Spleen (tissue), 11 donors: ENCODE results near the gene BACE2. TPM values are rescaled to one million over a fixed set of nuclear protein-coding genes. Genes with fewer than 3 reads are reported as not detected.

ENCODE experiments used
- DNase-seq: peaks from one replicate; pipeline ENCODE4 v3.0.0-alpha.2; 2020
- H3K27ac ChIP-seq, 8 donors: fragments of 200-600 bp; sonication (generic) in 7 of 8; 1 replicate in 4 of 8; 2 replicates in 4 of 8; pipeline versions ENCODE4 v1.5.0 to v1.8.0; 2016 to 2021; ENCODE audit warnings: inconsistent platforms in 4 of 8, mild to moderate bottlenecking in 4 of 8, moderate library complexity in 1 of 8
- H3K27me3 ChIP-seq, 7 donors: fragments of 200-600 bp; sonication (generic) in 6 of 7; replicated peaks in 1 of 7; 1 replicate in 4 of 7; 2 replicates in 3 of 7; pipeline versions ENCODE4 v1.5.0 to v1.8.0; 2016 to 2021; ENCODE audit warnings: inconsistent platforms in 3 of 7, mild to moderate bottlenecking in 1 of 7
- H3K36me3 ChIP-seq, 6 donors: fragments of 200-600 bp; sonication (generic) in 5 of 6; 1 replicate in 4 of 6; 2 replicates in 2 of 6; pipeline versions ENCODE4 v1.5.0 to v1.8.0; 2016 to 2021; ENCODE audit warnings: inconsistent platforms in 2 of 6
- H3K4me1 ChIP-seq, 6 donors: fragments of 200-600 bp; sonication (generic) in 5 of 6; 1 replicate in 3 of 6; 2 replicates in 3 of 6; pipeline versions ENCODE4 v1.5.0 to v1.8.0; 2016 to 2021; ENCODE audit warnings: inconsistent platforms in 3 of 6
- H3K4me3 ChIP-seq, 8 donors: fragments of 200-600 bp; sonication (generic) in 7 of 8; 1 replicate in 4 of 8; 2 replicates in 4 of 8; pipeline versions ENCODE4 v1.5.0 to v1.8.0; 2016 to 2021; ENCODE audit warnings: inconsistent platforms in 4 of 8, mild to moderate bottlenecking in 4 of 8, moderate library complexity in 2 of 8
- H3K9me3 ChIP-seq, 8 donors: fragments of 200-600 bp; sonication (generic) in 7 of 8; 1 replicate in 4 of 8; 2 replicates in 4 of 8; pipeline versions ENCODE4 v1.5.0 to v1.8.0; 2016 to 2021; ENCODE audit warnings: inconsistent platforms in 4 of 8
- CTCF ChIP-seq, 11 experiments: fragments of 200-600 bp in 7 of 11; fragments of 450-650 bp in 4 of 11; sonication (generic) in 4 of 11; IDR thresholded peaks in 8 of 11; conservative IDR thresholded peaks in 3 of 11; 1 replicate in 7 of 11; 2 replicates in 4 of 11; pipeline versions ENCODE4 v1.4.0 to v1.8.0; 2016 to 2021; ENCODE audit warnings: antibody characterized with exemption in 11 of 11, inconsistent platforms in 4 of 11, mild to moderate bottlenecking in 1 of 11
- POLR2A ChIP-seq, 3 donors: fragments of 450-650 bp; IDR thresholded peaks; one replicate each; pipeline ENCODE4 v1.5.1; 2017; ENCODE audit warnings: antibody characterized with exemption in 3 of 3, mild to moderate bottlenecking in 1 of 3
- POLR2AphosphoS5 ChIP-seq, 3 donors: sonication (generic); formaldehyde crosslinking; IDR thresholded peaks; one replicate each; pipeline ENCODE4 v1.5.1; 2017; ENCODE audit warnings: antibody characterized with exemption in 3 of 3
- WGBS, 5 donors: extraction: QIAGEN DNeasy Blood & Tissue Kit in 3 of 5; methylation state at CpG; one replicate each; pipeline versions ENCODE4 v1.1.5 to v1.1.7; 2013 to 2018; 5-methylcytosine and 5-hydroxymethylcytosine counted together
- intact Hi-C: fragments of 100-400 bp; cut with DNase I; formaldehyde crosslinking; loops from one replicate; pipeline ENCODE4 v1.15.0; 2023; ENCODE audit warnings: low total_unique reads
- polyA plus RNA-seq, 3 donors: library from polyadenylated mRNA; stranded (reverse); fragments of 200-250 nt; gene quantifications; one replicate each; pipeline ENCODE4 v1.2.1, GENCODE V29; 2013
- total RNA-seq, 7 donors: library from RNA; depleted of rRNA in 3 of 7; stranded (reverse); fragments of >200 nt in 3 of 7; fragmentation: NEBNext Ultra II Directional in 4 of 7; extraction: Animal tissue kit (Norgen Biotek cat#: 25700) in 4 of 7; gene quantifications; one replicate each; pipeline versions ENCODE4 v1.1.0 to v1.2.1, GENCODE V29; 2016 to 2021
- donor health status: healthy with polysubstance abuse.
- donor health status: DM: no; HTN: no; CAD: no; lungs with moderate emphysema.
- donor health status: DM: no; HTN: no; CAD: no.
- donor health status: Bipolar disorder and iron deficiency.
- donor health status: healthy.
- donor health status: DM: no; HTN: no; CAD: no.
- donor health status: DM: yes; HTN: yes; CAD: no.

Gene BACE2
- total and polyA plus RNA-seq, 10 donors, result 19.4 to 54.7 (median 47.1) TPM

GRCh38 chr21:41269535-41269934 is 101.6 kb downstream of the BACE2 start:
- Histone ChIP-seq H3K4me3 (no peak overlapping the region), H3K9me3 (peaks cover 0 to 27% (median 23%) of the 10 kb centered on the region in 8 donors), H3K27me3 (no peaks in the 10 kb centered on the region), H3K27ac (no peak overlapping the region), H3K36me3 (peaks cover 0 to 65% (median under 1%) of the 10 kb centered on the region in 6 donors), H3K4me1 (no peaks in the 10 kb centered on the region)
- TF ChIP-seq CTCF (IDR thresholded peaks at IDR 0.05 in 8 of 11, conservative IDR thresholded peaks at IDR 0.05 in 3 of 11) (no peak), POLR2A (IDR thresholded peaks at IDR 0.05) (no peak), POLR2AphosphoS5 (IDR thresholded peaks at IDR 0.05) (no peak)
- no peak for DNase-seq
- intact Hi-C loops, result no loop called here
- 70 to 90% (median 87%) methylated on average over 1 of the region's 1 CpG for WGBS, 5 donors

- 84 to 93% (median 89%) methylated on average over 12 of the region's 12 CpGs for WGBS, 5 donors
- Histone ChIP-seq H3K4me3 (no peak overlapping the region), H3K27me3 (no peaks in the 10 kb centered on the region), H3K36me3 (peaks cover 0 to 48% (median 11%) of the 10 kb centered on the region in 6 donors), H3K27ac (no peak overlapping the region), H3K9me3 (peaks cover 0 to 14% (median 12%) of the 10 kb centered on the region in 8 donors), H3K4me1 (no peaks in the 10 kb centered on the region)
- no peak for TF ChIP-seq POLR2AphosphoS5 (IDR thresholded peaks at IDR 0.05)
- no peak for TF ChIP-seq CTCF (IDR thresholded peaks at IDR 0.05 in 8 of 11, conservative IDR thresholded peaks at IDR 0.05 in 3 of 11)
- no peak for TF ChIP-seq POLR2A (IDR thresholded peaks at IDR 0.05)
- intact Hi-C loops, result no loop called here
- no peak for DNase-seq
Measured at GRCh38 chr21:41277196-41277595, 109.2 kb downstream of the BACE2 start.

GRCh38 chr21:41277846-41278245 is 109.9 kb downstream of the BACE2 start:
- Histone ChIP-seq H3K27me3 (no peaks in the 10 kb centered on the region), H3K9me3 (peaks cover 0 to 7% (median 5%) of the 10 kb centered on the region in 8 donors), H3K4me3 (no peak overlapping the region), H3K27ac (no peak overlapping the region), H3K4me1 (no peaks in the 10 kb centered on the region), H3K36me3 (peaks cover 0 to 42% (median 11%) of the 10 kb centered on the region in 6 donors)
- WGBS, 5 donors, result 73 to 86% (median 81%) methylated on average over 4 of the region's 4 CpGs
- TF ChIP-seq CTCF (IDR thresholded peaks at IDR 0.05 in 8 of 11, conservative IDR thresholded peaks at IDR 0.05 in 3 of 11) (no peak), POLR2AphosphoS5 (IDR thresholded peaks at IDR 0.05) (no peak), POLR2A (IDR thresholded peaks at IDR 0.05) (no peak)
- intact Hi-C loops, result no loop called here
- no peak for DNase-seq

GRCh38 chr21:41280115-41280919 is 112.4 kb downstream of the BACE2 start:
- H3K27me3 ChIP-seq, result no peaks in the 10 kb centered on the region
- DNase-seq, result no peak
- peaks cover 0 to 9% (median 0%) of the 10 kb centered on the region in 6 donors for H3K4me1 ChIP-seq
- WGBS, 5 donors, result 65 to 84% (median 75%) methylated on average over 18 of the region's 18 CpGs
- TF ChIP-seq POLR2A (IDR thresholded peaks at IDR 0.05) (no peak), POLR2AphosphoS5 (IDR thresholded peaks at IDR 0.05) (no peak)
- peaks cover 0 to 20% (median 9%) of the 10 kb centered on the region in 6 donors for H3K36me3 ChIP-seq
- H3K9me3 ChIP-seq, result no peaks in the 10 kb centered on the region
- no peak overlapping the region for H3K4me3 ChIP-seq
- H3K27ac ChIP-seq, result no peak overlapping the region
- intact Hi-C loops, result loop anchor here (5.0 kb wide), 1 partner anchor 182 kb away; no protein-coding TSS in a partner anchor
